ENCODE measurements around the gene UNC45A.
"Not testable (repeated sequence)": the region's sequence is repeated elsewhere in the genome, so short reads cannot be mapped to it uniquely, and the experiment has no call there.

The UNC45A gene

GRCh38 chr15:90918034-90918788, 16.9 kb upstream of the UNC45A start:
- DNase-seq: no peak

DNA sequence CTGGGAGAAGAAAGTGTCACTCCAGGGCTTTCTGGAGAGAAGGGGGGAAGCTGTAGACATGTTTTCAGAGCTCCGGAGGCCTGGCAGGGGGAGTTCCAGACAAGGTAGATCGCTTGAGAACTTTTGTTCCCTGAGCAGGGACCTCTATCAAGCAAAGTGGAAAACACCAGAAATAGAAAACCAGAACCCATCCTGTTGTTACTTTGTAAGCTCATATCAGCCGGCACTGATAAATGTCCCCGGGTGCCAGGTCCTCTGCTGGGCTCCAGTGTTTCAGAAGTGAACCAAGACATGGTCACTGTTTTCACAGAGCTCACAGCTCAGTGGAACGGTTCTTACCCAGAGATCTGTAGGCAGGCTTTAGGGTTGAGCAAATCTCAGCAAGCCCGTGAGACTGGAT, 16.2 kb upstream of the UNC45A start:
- no peak for DNase-seq

DNA sequence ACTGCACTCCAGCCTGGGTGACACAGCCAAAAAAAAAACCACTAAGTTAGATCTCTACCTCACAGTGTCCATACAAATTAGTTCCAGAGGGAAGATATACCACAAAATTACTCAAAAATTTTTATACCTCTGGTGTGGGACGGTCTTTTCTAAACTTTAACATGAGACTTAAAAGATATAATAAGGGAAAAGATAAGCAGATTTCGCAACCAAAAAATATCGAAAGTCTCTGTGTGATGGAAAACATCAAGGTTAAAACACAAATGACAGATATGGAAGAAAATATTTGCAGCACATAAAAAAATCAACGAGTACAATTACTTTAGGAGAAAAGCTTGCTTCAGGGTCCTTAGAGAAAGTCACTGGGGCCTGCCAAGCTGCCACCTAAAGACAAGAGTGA, 13.2 kb upstream of the UNC45A start:
- no peak for DNase-seq

DNA sequence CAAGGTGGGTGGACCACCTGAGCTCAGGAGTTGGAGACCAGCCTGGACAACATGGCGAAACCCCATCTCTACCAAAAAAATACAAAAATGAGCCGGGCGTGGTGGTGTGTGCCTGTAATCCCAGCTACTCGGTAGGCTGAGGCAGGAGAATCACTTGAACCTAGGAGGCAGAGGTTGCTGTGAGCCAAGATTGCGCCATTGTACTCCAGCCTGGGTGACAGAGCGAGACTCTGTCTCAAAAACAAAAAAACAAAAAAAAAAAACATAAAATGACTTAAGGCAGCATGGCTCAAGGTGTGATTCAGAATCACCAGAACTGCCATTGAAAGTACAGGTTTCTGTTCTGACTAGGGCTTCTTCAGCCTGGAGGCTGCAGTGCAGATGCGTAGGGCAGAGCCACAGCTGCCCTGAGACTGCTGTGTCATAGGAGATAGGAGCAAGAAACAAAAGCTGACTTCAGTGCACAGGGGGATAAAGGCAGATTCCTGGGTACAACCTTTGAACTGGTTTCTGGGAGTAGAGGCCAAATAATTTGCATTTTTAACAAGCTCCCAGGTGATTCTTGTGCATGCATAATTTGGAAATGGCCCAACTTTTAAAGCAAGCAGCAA, 12.3 kb upstream of the UNC45A start:
- not testable (repeated sequence) for DNase-seq

- no peak for DNase-seq
These were observed 10.7 kb upstream of the UNC45A start for GRCh38 chr15:90924375-90924774.

DNA sequence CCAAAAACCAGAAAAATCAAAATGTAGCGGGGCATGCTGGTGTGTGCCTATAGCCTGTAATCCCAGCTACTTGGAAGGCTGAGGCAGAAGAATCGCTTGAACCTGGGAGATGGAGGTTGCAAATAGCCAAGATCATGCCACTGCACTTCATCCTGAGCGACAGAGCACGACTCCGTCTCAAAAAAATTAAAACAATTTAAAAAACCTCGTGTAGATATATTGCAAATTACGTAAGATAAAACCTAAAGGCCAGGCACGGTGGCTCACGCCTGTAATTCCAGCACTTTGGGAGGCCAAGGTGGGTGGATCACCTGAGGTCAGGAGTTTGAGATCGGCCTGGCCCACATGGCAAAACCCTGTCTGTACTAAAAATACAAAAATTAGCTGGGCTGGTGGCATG, 8.3 kb upstream of the UNC45A start:
- not testable (repeated sequence) for DNase-seq

DNA sequence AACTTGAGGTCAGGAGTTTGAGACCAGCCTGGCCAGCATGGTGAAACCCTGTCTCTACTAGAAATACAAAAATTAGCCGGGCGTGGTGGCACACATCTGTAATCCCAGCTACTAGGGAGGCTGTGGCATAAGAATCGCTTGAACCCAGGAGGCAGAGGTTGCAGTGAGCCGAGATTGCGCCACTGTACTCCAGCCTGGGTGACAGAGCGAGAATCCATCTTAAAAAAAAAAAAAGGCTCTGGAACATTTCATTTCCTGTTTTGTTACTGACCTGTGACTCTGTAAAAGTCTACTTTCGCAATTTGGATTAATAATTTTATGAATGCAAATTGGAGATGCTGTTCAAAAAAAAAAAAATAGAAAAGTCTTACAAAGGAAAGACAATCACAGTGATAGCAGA, 7.0 kb upstream of the UNC45A start:
- DNase-seq: not testable (repeated sequence)

GRCh38 chr15:90929246-90930019, 5.7 kb upstream of the UNC45A start:
- no peak for DNase-seq

DNA sequence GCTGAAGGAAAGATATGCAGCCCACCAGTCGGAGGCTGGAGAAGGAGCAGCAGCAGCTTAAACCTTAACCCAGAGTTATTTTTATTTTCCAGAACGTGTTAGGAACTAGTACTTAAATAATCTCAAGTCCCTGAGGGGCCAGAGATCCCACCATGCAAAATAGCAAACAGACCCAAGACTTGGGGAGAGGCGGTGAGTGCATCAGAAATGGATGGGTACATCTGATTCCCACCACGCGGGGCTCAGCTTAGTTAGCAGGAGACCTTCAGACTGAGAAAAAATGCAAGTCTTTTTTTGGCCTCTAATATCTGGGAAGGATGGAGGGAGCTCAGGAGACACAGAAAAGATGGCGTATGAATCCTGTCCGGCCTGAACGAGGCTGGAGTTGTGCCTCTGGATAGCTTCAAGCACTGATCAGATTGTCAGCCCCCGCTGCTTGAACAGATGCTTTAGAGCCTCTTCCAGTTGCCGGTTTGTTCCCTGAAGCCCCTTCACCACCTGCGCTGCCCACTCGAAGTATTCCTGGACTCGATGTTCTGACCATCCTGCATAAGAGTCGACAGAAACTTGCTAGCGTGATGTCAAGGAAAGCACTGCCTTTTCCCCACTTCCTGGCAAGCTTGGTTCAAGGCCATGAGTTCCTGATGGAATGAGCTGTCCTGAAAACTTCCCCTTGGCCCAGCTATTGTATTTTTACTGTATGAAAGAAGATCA, 4.1 kb upstream of the UNC45A start:
- DNase-seq: peak; percentile 1

- no peak for DNase-seq
These were observed 3.6 kb upstream of the UNC45A start for GRCh38 chr15:90931575-90931827.

- peak; percentile 83 for DNase-seq
These were observed 3.0 kb upstream of the UNC45A start, which contains the start of gene HDDC3 for GRCh38 chr15:90931828-90932659. HDDC3 (minus strand) TSS chr15:90932549; CDS start chr15:90932540, 9 bp downstream.

DNA sequence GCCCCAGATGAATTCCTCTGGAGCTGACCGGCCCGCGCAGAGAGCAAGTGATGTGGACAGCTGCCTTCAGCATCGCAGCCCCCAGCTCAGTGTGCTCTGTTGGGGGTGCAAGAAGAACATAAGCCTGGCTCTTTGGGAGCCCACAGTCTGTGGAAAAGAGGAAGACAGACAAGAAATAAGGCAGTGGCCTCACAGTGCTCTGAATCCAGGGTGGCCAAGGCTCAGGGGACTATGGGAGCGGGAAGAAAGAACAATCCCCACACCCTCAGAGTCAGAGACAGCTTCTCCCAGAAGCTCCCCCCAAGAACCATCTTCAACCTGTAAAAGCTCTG, 2.5 kb upstream of the UNC45A start:
- DNase-seq: no peak

GRCh38 chr15:90933301-90933700, 1.8 kb upstream of the UNC45A start:
- DNase-seq: no peak

DNA sequence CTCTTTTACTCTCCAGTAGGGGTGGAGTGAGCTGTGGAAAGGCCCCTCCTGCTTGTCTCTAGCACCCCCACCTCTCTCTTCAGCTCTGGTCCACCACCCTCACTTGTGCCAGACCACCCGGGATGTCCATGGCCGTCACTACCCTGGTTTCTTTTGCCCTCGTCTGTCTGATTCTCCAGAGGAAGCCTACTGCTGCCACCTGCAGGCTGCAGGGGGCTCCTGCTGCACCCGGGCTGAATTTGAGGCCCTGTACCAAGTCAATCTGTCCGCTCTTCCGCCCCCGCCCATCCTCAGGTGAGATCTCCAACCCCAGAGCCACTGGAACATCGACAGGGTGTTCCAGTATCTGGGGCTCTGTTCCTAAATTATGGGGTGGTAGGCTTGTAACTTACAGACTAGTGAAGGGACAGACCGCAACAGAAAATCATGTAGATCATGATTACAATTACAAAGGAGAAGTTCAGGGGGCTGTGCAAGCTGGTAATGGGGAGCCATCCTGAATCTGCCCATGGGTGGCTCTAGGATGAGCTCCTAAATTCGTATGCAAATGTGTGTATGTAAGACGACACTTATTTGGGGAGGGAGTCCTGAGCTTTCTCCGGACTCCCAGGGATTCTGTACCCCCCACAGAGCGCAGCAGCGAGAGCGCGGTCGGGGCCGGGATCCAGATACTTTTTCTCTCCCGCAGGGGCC, 683 bp upstream of the UNC45A start:
- peak; percentile 85 for DNase-seq

DNA sequence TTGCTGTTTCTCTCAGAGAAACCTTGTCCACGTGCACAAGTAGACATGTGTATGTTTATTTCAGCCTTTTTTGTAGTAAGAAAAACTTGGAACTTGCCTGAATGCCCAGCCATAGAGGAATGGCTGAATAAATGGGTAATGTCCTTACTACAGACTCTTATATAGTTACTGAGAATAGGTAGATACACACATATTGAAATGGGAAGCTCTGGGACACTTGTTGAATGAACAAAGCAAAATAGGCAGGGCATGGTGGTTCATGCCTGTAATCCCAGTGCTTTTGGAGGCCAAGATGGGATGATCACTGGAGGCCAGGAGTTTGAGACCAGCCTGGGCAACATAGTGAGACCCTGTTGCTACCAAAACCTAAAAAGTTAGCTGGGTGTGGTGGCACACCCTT, 1.7 kb downstream of the UNC45A start:
- no peak for DNase-seq

- no peak for DNase-seq
These were observed 3.2 kb downstream of the UNC45A start for GRCh38 chr15:90938261-90938660.

- DNase-seq: no peak
These were observed 4.7 kb downstream of the UNC45A start for GRCh38 chr15:90939756-90940155.

GRCh38 chr15:90941038-90941437, 6.0 kb downstream of the UNC45A start:
- no peak for DNase-seq

DNA sequence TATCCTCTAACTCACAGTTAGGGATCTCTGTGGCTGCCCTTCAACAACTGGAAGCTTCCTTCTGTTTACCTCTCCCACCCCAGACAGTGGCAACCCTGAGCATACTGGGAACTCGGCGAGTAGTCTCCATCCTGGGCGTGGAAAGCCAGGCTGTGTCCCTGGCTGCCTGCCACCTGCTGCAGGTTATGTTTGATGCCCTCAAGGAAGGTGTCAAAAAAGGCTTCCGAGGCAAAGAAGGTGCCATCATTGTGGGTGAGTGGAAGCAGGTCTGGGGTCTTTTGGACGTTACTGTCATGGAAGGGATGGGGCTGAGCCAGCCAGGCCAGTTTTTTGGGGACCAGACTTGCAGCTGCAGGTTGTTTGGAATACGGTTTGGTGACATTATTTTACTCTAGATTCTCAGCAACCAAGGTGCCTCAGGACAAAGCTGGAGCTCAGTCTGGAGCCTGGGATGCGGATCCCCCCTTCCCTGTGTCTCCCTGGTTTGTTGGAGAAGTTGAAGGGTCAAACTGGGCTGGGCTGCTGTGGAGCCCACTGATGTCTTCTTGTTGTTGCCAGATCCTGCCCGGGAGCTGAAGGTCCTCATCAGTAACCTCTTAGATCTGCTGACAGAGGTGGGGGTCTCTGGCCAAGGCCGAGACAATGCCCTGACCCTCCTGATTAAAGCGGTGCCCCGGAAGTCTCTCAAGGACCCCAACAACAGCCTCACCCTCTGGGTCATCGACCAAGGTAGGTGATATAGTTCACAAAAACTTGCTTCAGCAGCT, 7.5 kb downstream of the UNC45A start:
- no peak for DNase-seq

- DNase-seq: no peak
These were observed 10.0 kb downstream of the UNC45A start for GRCh38 chr15:90945091-90945490.

DNA sequence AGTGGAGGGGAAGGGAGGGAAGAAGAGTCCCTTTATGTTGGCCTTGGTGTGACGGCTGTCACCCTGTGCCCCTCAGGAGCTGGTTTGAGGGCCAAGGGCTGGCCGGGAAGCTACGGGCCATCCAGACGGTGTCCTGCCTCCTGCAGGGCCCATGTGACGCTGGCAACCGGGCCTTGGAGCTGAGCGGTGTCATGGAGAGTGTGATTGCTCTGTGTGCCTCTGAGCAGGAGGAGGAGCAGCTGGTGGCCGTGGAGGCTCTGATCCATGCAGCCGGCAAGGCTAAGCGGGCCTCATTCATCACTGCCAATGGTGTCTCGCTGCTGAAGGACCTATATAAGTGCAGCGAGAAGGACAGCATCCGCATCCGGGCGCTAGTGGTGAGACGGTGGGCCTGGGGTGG, 11.5 kb downstream of the UNC45A start:
- DNase-seq: no peak

Measured in NCI-H1436 (cell line).